Urothelium cell line (cell line): Measurements from ENCODE around the gene LNX1.

Experiments used
- DNase-seq: peaks from one replicate; pipeline ENCODE4 v3.0.0; 2011; ENCODE audit warnings: low spot score, mixed read lengths
- FAIRE-seq: peaks from 2 replicates; lab custom pipeline; 2011; peaks lifted over from hg19 to GRCh38; lab: Jason Lieb, UNC

LNX1 gene

GRCh38 chr4:53591372-53591892, at the start of gene LNX1:
TSS of gene LNX1 (minus strand) at chr4:53591486. CDS start at chr4:53574002, 17,484 bp downstream.
- no peak for DNase-seq
- no peak for FAIRE-seq

GRCh38 chr4:53640576-53641453, 49.5 kb upstream of the LNX1 start:
- no peak for FAIRE-seq
- no peak for DNase-seq

GRCh38 chr4:53638919-53639318, 47.6 kb upstream of the LNX1 start:
- DNase-seq (no peak), FAIRE-seq (peak; percentile 13)

GRCh38 chr4:53637348-53637747, 46.1 kb upstream of the LNX1 start:
- FAIRE-seq: no peak
- no peak for DNase-seq

- no peak for DNase-seq
- FAIRE-seq: no peak
These were observed 44.6 kb upstream of the LNX1 start for GRCh38 chr4:53635697-53636483.

GRCh38 chr4:53633608-53634007, 42.3 kb upstream of the LNX1 start:
- DNase-seq (no peak), FAIRE-seq (no peak)

- FAIRE-seq (no peak), DNase-seq (no peak)
These were observed 38.0 kb upstream of the LNX1 start for GRCh38 chr4:53629296-53629695.

- DNase-seq (no peak), FAIRE-seq (no peak)
These were observed 35.2 kb upstream of the LNX1 start for GRCh38 chr4:53626491-53626890.

- FAIRE-seq (peak; percentile 78), DNase-seq (no peak)
These were observed 34.6 kb upstream of the LNX1 start for GRCh38 chr4:53625888-53626287.

- no peak for DNase-seq
- no peak for FAIRE-seq
These were observed 31.5 kb upstream of the LNX1 start for GRCh38 chr4:53622739-53623151.

- FAIRE-seq: no peak
- DNase-seq: no peak
These were observed 29.7 kb upstream of the LNX1 start for GRCh38 chr4:53620956-53621355.

- DNase-seq (no peak), FAIRE-seq (no peak)
These were observed 28.1 kb upstream of the LNX1 start for GRCh38 chr4:53619431-53619830.

- no peak for DNase-seq
- no peak for FAIRE-seq
These were observed 27.0 kb upstream of the LNX1 start for GRCh38 chr4:53618321-53618720.

GRCh38 chr4:53617101-53617680, 25.9 kb upstream of the LNX1 start:
- no peak for FAIRE-seq
- DNase-seq: no peak

GRCh38 chr4:53616219-53616618, 24.9 kb upstream of the LNX1 start:
- FAIRE-seq (no peak), DNase-seq (no peak)

- DNase-seq: no peak
- FAIRE-seq: peak; percentile 17
These were observed 23.3 kb upstream of the LNX1 start for GRCh38 chr4:53614591-53614990.

GRCh38 chr4:53613428-53613827, 22.1 kb upstream of the LNX1 start:
- FAIRE-seq (no peak), DNase-seq (no peak)

- FAIRE-seq (no peak), DNase-seq (no peak)
These were observed 17.4 kb upstream of the LNX1 start for GRCh38 chr4:53608649-53609048.

GRCh38 chr4:53608242-53608641, 17.0 kb upstream of the LNX1 start:
- DNase-seq: no peak
- FAIRE-seq: no peak

- FAIRE-seq (no peak), DNase-seq (no peak)
These were observed 14.5 kb upstream of the LNX1 start for GRCh38 chr4:53605783-53606182.

GRCh38 chr4:53602390-53602789, 11.1 kb upstream of the LNX1 start:
- DNase-seq: no peak

More at GRCh38 chr4:53602390-53602789, 11.1 kb upstream of the LNX1 start:
- FAIRE-seq: no peak
